OCI-LY1 (cell line): Measurements from ENCODE around the gene NAV2.

ENCODE experiments used
- H2AFZ ChIP-seq: fragments of 200-600 bp; sonication (generic), shearing (Covaris generic); 2 replicates; pipeline ENCODE4 v1.6.0; 2014; ENCODE audit warnings: antibody characterized with exemption, mild to moderate bottlenecking, low read length
- H3F3A ChIP-seq: fragments of 200-600 bp; sonication (generic), shearing (Covaris generic); 2 replicates; pipeline ENCODE4 v1.6.0; 2014; ENCODE audit warnings: mild to moderate bottlenecking, antibody characterized with exemption, low read length, moderate library complexity; ENCODE audit not compliant: insufficient read depth
- H3K27ac ChIP-seq: fragments of 200-600 bp; sonication (generic); 2 replicates; pipeline ENCODE4 v1.5.1; 2014; ENCODE audit warnings: low read length, mixed run types, mild to moderate bottlenecking, low read depth; ENCODE audit not compliant: poor library complexity, severe bottlenecking
- H3K27me3 ChIP-seq: fragments of 200-600 bp; sonication (generic); 2 replicates; pipeline ENCODE4 v1.6.0; 2014; ENCODE audit warnings: antibody characterized with exemption, mild to moderate bottlenecking, low read length, moderate library complexity; ENCODE audit not compliant: insufficient read depth
- H3K36me3 ChIP-seq: fragments of 200-600 bp; sonication (generic); 2 replicates; pipeline ENCODE4 v1.6.1; 2014; ENCODE audit warnings: mild to moderate bottlenecking, antibody characterized with exemption, low read length, moderate library complexity, mixed read lengths; ENCODE audit not compliant: insufficient read depth
- H3K4me1 ChIP-seq: fragments of 200-600 bp; sonication (generic); 2 replicates; pipeline ENCODE4 v1.5.1; 2014; ENCODE audit warnings: mild to moderate bottlenecking, low read length, moderate library complexity; ENCODE audit not compliant: insufficient read depth, severe bottlenecking
- H3K4me2 ChIP-seq: fragments of 200-600 bp; sonication (generic), shearing (Covaris generic); 2 replicates; pipeline ENCODE4 v1.6.1; 2014; ENCODE audit warnings: low read length
- H3K4me3 ChIP-seq: fragments of 200-600 bp; sonication (generic); 2 replicates; pipeline ENCODE4 v1.5.1; 2014; ENCODE audit warnings: low read length, low read depth, mild to moderate bottlenecking, mixed read lengths; ENCODE audit not compliant: poor library complexity, severe bottlenecking
- H3K79me2 ChIP-seq: fragments of 200-600 bp; shearing (Covaris generic); 2 replicates; pipeline ENCODE4 v1.6.1; 2016; ENCODE audit warnings: mixed run types, low read length, mixed read lengths; ENCODE audit not compliant: insufficient read depth
- H3K9ac ChIP-seq: fragments of 200-600 bp; sonication (generic), shearing (Covaris generic); 2 replicates; pipeline ENCODE4 v1.6.1; 2014; ENCODE audit warnings: mild to moderate bottlenecking, low read length, mixed read lengths
- H3K9me2 ChIP-seq: fragments of 200-600 bp; sonication (generic), shearing (Covaris generic); 2 replicates; pipeline ENCODE4 v1.6.1; 2014; ENCODE audit warnings: low read depth, mild to moderate bottlenecking, low read length, mixed read lengths
- H3K9me3 ChIP-seq: fragments of 200-600 bp; shearing (Covaris generic); 2 replicates; pipeline ENCODE4 v1.6.1; 2014; ENCODE audit warnings: low read length, mixed read lengths
- H4K20me1 ChIP-seq: fragments of 200-600 bp; sonication (generic), shearing (Covaris generic); 2 replicates; pipeline ENCODE4 v1.6.0; 2016; ENCODE audit warnings: mild to moderate bottlenecking, low read length; ENCODE audit not compliant: insufficient read depth
- CTCF ChIP-seq: fragments of 200-600 bp; sonication (generic), shearing (Covaris generic); IDR thresholded peaks from 2 replicates; pipeline ENCODE4 v1.5.1; 2017; ENCODE audit warnings: mild to moderate bottlenecking, antibody characterized with exemption, low read length, moderate library complexity, mixed read lengths
- EZH2 ChIP-seq: fragments of 200-600 bp; sonication (generic), shearing (Covaris generic); IDR thresholded peaks from 2 replicates; pipeline ENCODE4 v1.8.0; 2017; ENCODE audit warnings: borderline replicate concordance, mixed run types, mild to moderate bottlenecking, antibody characterized with exemption, low read length, moderate library complexity, mixed read lengths

NAV2 gene

GRCh38 chr11:19820100-19820499 lies 107.5 kb downstream of the NAV2 start:
- Histone ChIP-seq H3K27me3 (no peaks in the 10 kb centered on the region), H3K9me3 (no peaks in the 10 kb centered on the region), H3F3A (no peaks in the 10 kb centered on the region), H3K4me3 (no peak overlapping the region), H3K9ac (no peak overlapping the region), H3K4me1 (no peaks in the 10 kb centered on the region), H3K36me3 (no peaks in the 10 kb centered on the region), H3K4me2 (no peak overlapping the region), H4K20me1 (no peaks in the 10 kb centered on the region), H3K79me2 (no peaks in the 10 kb centered on the region), H2AFZ (no peak overlapping the region), H3K9me2 (no peaks in the 10 kb centered on the region), H3K27ac (no peak overlapping the region)
- TF ChIP-seq EZH2 (no peak), CTCF (no peak)

- no peak overlapping the region for H3K9ac ChIP-seq
- no peaks in the 10 kb centered on the region for H3K36me3 ChIP-seq
- no peaks in the 10 kb centered on the region for H3K9me3 ChIP-seq
- no peak overlapping the region for H2AFZ ChIP-seq
- H3K27me3 ChIP-seq: no peaks in the 10 kb centered on the region
- H3K4me1 ChIP-seq: no peaks in the 10 kb centered on the region
- no peak overlapping the region for H3K4me2 ChIP-seq
- TF ChIP-seq EZH2 (no peak), CTCF (no peak)
- H3F3A ChIP-seq: no peaks in the 10 kb centered on the region
- H4K20me1 ChIP-seq: no peaks in the 10 kb centered on the region
- H3K27ac ChIP-seq: no peak overlapping the region
- H3K79me2 ChIP-seq: no peaks in the 10 kb centered on the region
- no peaks in the 10 kb centered on the region for H3K9me2 ChIP-seq
- H3K4me3 ChIP-seq: no peak overlapping the region
Observed at GRCh38 chr11:19821412-19821875, 108.8 kb downstream of the NAV2 start.

- Histone ChIP-seq H3K27me3 (no peaks in the 10 kb centered on the region), H3K4me1 (no peaks in the 10 kb centered on the region), H3K4me2 (no peak overlapping the region), H4K20me1 (no peaks in the 10 kb centered on the region), H3K27ac (no peak overlapping the region), H3F3A (no peaks in the 10 kb centered on the region), H3K9me3 (no peaks in the 10 kb centered on the region), H3K9me2 (no peaks in the 10 kb centered on the region), H3K79me2 (no peaks in the 10 kb centered on the region), H3K9ac (no peak overlapping the region), H3K4me3 (no peak overlapping the region), H2AFZ (no peak overlapping the region), H3K36me3 (no peaks in the 10 kb centered on the region)
- no peak for TF ChIP-seq EZH2
- TF ChIP-seq CTCF: no peak
Observed at GRCh38 chr11:19821993-19822392, 109.4 kb downstream of the NAV2 start.
